A549 (cell line): ENCODE results near the gene NPY4R2. TPM values are rescaled to one million over a fixed set of nuclear protein-coding genes. Genes with fewer than 3 reads are reported as not detected.
"Not testable (repeated sequence)": the region's sequence is repeated elsewhere in the genome, so short reads cannot be mapped to it uniquely, and the experiment has no call there.

Experiments
- ATAC-seq, 2 experiments: fragments of 200-7000 bp in 1 of 2; fragments of >200 bp in 1 of 2; cut with Nextera tagmentation in 1 of 2; cut with Tn5 transposase in 1 of 2; 3 replicates each; pipeline versions ENCODE4 v1.8.0 to v1.9.1; 2018 to 2020; ENCODE audit warnings: mild to moderate bottlenecking in 1 of 2, moderate library complexity in 1 of 2
- CTCF ChIA-PET: fragments of 300-600 bp; sonication (Branson Sonifier 250); formaldehyde crosslinking; extraction: SDS; loops from one replicate; lab custom pipeline; 2021; ENCODE audit warnings: antibody characterized with exemption, inconsistent platforms; lab: Yijun Ruan, JAX
- POLR2A ChIA-PET: fragments of 350-600 bp; formaldehyde crosslinking; extraction: SDS; loops from one replicate; lab custom pipeline; 2021; ENCODE audit warnings: antibody characterized with exemption, inconsistent platforms; lab: Yijun Ruan, JAX
- DNase-seq, 2 experiments: peaks; one replicate each; pipeline versions ENCODE4 v3.0.0 to v3.0.0-alpha.2; 2011 to 2016; ENCODE audit warnings: low read depth in 1 of 2, low spot score in 1 of 2
- FAIRE-seq: peaks from 2 replicates; lab custom pipeline; 2011; peaks lifted over from hg19 to GRCh38; lab: Jason Lieb, UNC
- H3K27ac ChIP-seq, 2 experiments: fragments of >200 bp; sonication (Bioruptor Twin); formaldehyde crosslinking; 3 replicates each; pipeline ENCODE4 v1.5.1; 2016 to 2017
- H3K4me1 ChIP-seq: fragments of >200 bp; sonication (Bioruptor Twin); formaldehyde crosslinking; 3 replicates; pipeline ENCODE4 v1.6.1; 2016
- H3K4me2 ChIP-seq: fragments of >200 bp; sonication (Bioruptor Twin); formaldehyde crosslinking; 3 replicates; pipeline ENCODE4 v1.6.1; 2016
- H3K4me3 ChIP-seq: fragments of >200 bp; sonication (Bioruptor Twin); formaldehyde crosslinking; 3 replicates; pipeline ENCODE4 v1.5.1; 2016
- H3K9me3 ChIP-seq: fragments of >200 bp; sonication (Bioruptor Twin); formaldehyde crosslinking; 3 replicates; pipeline ENCODE4 v1.6.1; 2016
- WGBS: methylation state at CpG from one replicate; pipeline ENCODE4 v1.1.6; 2017; ENCODE audit errors: missing lambda C conversion rate; 5-methylcytosine and 5-hydroxymethylcytosine counted together
- polyA plus RNA-seq, 4 experiments: library from polyadenylated mRNA; depleted of rRNA in 3 of 4; stranded (reverse); fragments of >200 nt; fragmentation: RNase III in 1 of 4; extraction: RNeasy Plus Mini Kit Qiagen cat#74134 plus additional on column Dnase treatment in 1 of 4; gene quantifications; 2 replicates in 3 of 4; 3 replicates in 1 of 4; pipeline ENCODE4 v1.2.3, GENCODE V29; 2011 to 2017

NPY4R2 gene
- polyA plus RNA-seq, 2 of the 4 experiments (the other 2 are of a cell fraction), result 30.0 to 33.1 TPM

DNA sequence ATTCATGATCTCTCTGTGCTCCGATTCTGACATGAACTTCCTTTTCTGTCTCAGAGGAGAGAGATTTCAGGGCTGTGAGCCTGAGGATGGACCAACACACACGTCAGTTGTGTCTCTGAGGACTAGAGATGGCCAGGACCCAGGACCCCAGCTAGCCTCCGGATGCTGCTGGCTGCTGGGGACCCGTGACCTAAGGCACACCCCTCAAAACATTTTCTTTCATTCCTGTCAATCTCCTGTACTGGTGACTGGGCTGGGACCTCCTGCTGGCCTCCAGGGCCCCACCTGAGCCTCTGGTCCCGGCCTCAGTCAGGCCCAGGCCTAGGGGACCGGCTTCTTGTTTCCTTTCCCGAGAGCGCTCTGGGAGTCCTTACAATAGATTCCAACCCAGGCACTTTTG is 38.7 kb downstream of the NPY4R2 start:
- H3K9me3 ChIP-seq, CTCF ChIA-PET, H3K4me1 ChIP-seq, ATAC-seq, FAIRE-seq, POLR2A ChIA-PET, DNase-seq, H3K4me2 ChIP-seq, H3K27ac ChIP-seq, H3K4me3 ChIP-seq: not testable (repeated sequence)
- WGBS, result 94% methylated on average over 6 of the region's 8 CpGs

DNA sequence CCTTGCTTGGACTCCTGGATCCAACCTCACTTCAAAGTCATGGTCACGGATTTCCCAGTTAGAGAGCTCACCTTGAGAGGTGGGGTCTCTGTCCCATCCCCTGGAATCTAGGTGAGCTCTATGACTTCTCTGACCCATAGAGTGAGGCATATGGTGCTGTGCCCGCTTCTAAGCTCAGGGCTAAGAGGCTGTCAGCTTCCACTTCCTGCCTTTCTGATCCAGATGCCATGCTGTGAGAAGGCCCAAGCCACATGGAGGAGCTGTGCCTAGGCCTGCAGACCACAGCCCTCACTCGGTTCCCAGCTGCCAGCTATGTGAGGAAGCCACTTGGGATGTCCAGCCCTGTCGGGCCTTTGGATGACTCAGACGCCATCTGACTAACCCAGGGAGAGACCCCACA is 41.2 kb downstream of the NPY4R2 start:
- DNase-seq, FAIRE-seq, H3K4me1 ChIP-seq, CTCF ChIA-PET, H3K9me3 ChIP-seq, H3K4me3 ChIP-seq, POLR2A ChIA-PET, H3K4me2 ChIP-seq, H3K27ac ChIP-seq: not testable (repeated sequence)
- ATAC-seq, result peak in 1 of 2 experiments; percentile 23; a peak in 2 of 6 replicates
- 92% methylated on average over 2 of the region's 5 CpGs for WGBS

- ATAC-seq, POLR2A ChIA-PET, DNase-seq, H3K4me1 ChIP-seq, H3K4me3 ChIP-seq, FAIRE-seq, H3K4me2 ChIP-seq, H3K9me3 ChIP-seq, H3K27ac ChIP-seq, CTCF ChIA-PET: not testable (repeated sequence)
- no CpG with 5 or more reads among the region's 2 CpGs for WGBS
These were observed 42.2 kb downstream of the NPY4R2 start for GRCh38 chr10:47960699-47961098.

DNA sequence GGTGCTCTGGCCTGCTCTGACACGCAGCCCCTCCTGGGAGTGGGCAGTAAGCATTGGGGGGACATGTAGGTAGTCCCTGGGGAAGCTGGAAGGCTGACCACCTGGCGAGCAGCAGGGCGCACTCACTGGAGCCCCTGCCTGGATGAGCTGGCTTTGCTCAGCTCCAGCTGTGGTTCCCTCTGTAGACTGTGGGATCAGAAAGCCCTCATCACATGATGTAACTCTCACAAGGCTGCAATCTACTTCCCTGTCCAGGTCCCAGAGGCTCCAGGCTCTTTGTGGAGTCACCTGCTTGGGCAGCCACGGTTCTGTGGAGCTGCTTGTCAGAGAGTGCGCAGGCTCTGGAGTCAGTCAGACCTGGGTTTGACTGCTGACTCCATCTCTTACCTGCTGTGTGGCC is 44.3 kb downstream of the NPY4R2 start:
- WGBS, result no CpG with 5 or more reads among the region's 5 CpGs
- H3K4me2 ChIP-seq, H3K27ac ChIP-seq, H3K9me3 ChIP-seq, H3K4me1 ChIP-seq, DNase-seq, FAIRE-seq, POLR2A ChIA-PET, CTCF ChIA-PET, H3K4me3 ChIP-seq: not testable (repeated sequence)
- peak; percentile 18 to 30; a peak in 5 of 6 replicates for ATAC-seq

DNA sequence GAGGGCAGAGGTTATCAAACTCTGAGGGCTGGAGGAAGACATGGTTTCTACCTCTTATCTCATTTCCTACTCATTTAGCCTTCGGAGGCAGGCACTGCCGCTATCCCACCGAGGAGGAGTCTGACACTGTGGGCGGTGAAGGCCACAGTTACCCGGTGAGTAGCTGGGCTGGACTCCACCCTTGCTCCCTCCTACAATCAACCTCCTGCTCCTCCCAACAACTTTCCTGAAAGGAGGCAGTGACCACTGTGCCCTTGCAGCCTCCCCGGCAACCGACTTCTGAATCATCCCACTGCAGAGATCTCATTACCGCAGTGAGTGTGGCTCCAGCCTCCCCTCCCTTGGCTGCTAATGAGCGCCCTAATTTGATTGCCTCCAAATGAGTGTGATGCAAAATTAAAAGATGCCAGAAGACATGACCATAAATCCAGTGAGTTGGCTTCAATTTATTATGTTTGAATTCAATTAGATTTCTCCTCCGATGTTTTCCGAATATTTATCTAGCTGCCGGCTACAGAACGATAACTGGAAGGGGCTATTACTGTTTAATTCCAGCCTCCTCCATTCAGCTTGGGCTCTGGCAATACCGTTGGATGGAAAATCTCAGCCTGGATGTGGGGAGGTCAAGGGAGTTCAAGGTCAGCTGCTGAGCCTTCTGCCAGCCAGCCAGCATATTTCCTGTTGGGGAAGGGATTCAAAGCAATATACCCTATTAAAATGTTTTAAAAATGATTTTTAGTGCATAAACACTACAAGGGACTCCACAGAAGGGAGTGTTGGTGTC is 46.0 kb downstream of the NPY4R2 start:
- WGBS, result 60% methylated on average over 1 of the region's 14 CpGs
- FAIRE-seq, H3K4me1 ChIP-seq, H3K4me2 ChIP-seq, DNase-seq, H3K4me3 ChIP-seq, H3K27ac ChIP-seq, H3K9me3 ChIP-seq, POLR2A ChIA-PET, CTCF ChIA-PET: not testable (repeated sequence)
- peak; percentile 7 to 9; a peak in 2 of 6 replicates for ATAC-seq

DNA sequence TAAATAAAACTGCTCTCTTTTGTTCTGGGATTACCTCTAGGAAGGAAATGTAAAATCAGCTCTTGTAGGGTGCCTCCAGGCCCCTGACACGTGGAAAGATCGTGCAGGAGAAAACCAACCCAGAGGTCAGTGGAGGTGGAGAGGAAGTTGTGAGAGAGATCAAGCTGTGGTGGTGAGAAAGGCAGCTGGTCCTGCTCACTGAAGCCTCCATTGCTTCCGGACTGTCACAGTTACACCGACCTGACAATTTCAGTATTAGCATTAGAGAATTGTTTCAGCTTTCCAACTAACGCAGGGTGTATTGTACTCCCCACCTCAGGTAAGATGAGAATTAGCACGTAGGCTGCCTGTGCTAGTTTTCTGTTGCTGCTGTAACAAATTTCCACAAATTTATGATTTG is 50.5 kb downstream of the NPY4R2 start:
- H3K4me1 ChIP-seq, FAIRE-seq, POLR2A ChIA-PET, ATAC-seq, CTCF ChIA-PET, H3K27ac ChIP-seq, DNase-seq, H3K4me3 ChIP-seq, H3K4me2 ChIP-seq, H3K9me3 ChIP-seq: not testable (repeated sequence)
- 95% methylated on average over 6 of the region's 6 CpGs for WGBS

DNA sequence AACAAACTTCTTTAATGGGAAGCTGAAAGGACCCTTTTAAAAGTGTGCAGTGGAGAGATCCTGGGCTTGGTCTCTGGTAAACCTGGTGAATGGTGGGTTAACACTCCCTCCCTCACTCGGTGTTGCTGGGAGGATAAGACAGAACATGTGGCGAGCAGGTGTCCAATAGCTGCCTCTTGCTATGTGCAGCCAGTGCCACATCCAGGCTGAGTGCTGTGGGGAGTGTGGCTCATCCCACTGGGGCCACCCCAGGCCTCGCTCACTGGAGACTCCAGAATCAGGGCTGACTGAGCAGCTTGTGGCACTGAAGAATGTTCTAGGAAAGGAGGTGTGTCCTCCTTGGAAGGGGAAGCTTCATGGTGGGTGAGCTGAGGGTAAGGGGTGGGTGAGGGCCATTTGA is 51.6 kb downstream of the NPY4R2 start:
- DNase-seq, FAIRE-seq, POLR2A ChIA-PET, H3K9me3 ChIP-seq, H3K4me1 ChIP-seq, H3K4me2 ChIP-seq, H3K4me3 ChIP-seq: not testable (repeated sequence)
- 93% methylated on average over 3 of the region's 3 CpGs for WGBS
- CTCF ChIA-PET, result interaction anchor here (0.8 kb wide), 1 partner anchor 1425 kb away, joined by 3 read pairs; no protein-coding TSS in a partner anchor
- peak; percentile 12 to 39; a peak in 4 of 6 replicates for ATAC-seq
- H3K27ac ChIP-seq, result peak overlapping the region in 1 of 2 experiments; percentile 42; a peak in 1 of 6 replicates

DNA sequence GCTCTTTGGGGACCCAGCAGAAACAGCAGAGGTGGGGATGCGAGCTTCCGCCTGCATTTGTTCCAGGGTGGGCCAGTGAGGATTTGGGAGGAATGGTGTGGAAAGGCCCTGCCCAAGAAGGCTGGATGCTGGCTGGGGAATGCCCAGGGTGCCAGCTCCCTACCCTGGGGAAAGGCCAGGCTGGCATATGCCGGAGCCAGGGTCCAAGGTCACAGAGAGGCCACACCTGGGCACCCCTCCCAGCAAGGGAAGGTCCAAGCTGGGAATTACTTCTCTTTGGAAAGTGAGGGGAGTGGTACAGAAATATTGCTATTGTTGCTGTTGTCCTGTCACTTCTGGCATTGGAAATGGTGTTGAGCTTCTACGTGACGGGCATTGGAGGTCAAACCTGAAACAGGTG is 53.1 kb downstream of the NPY4R2 start:
- FAIRE-seq, POLR2A ChIA-PET, H3K4me1 ChIP-seq: not testable (repeated sequence)

DNA sequence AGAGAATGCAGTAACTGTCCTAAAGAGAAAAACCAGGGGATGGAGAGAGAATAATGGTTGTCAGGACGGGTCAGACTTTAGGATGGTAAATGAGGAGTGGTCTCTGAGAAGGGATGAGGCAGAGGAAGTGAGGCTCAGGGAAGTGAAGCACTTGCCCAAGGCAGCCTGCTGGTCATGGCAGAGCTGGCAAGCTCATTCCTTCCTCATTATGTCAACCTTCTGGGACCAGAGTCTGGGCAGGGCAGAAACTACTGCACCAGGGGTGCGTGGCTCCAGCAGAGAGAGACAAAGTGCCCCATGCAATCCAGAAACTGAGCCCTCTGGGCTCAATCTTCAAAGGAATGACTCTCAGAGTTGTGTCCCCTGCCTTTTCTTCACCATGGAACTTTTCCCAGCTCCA is 53.6 kb downstream of the NPY4R2 start:
- H3K4me2 ChIP-seq, FAIRE-seq, H3K27ac ChIP-seq, H3K9me3 ChIP-seq, H3K4me3 ChIP-seq, POLR2A ChIA-PET, DNase-seq, H3K4me1 ChIP-seq, CTCF ChIA-PET: not testable (repeated sequence)
- peak in 1 of 2 experiments; percentile 16; a peak in 2 of 6 replicates for ATAC-seq
- WGBS, result 100% methylated on average over 1 of the region's 2 CpGs

More for the DNA sequence above, 53.1 kb downstream of the NPY4R2 start:
- H3K27ac ChIP-seq, H3K4me3 ChIP-seq, CTCF ChIA-PET, H3K4me2 ChIP-seq, H3K9me3 ChIP-seq, ATAC-seq, DNase-seq: not testable (repeated sequence)
- no CpG with 5 or more reads among the region's 5 CpGs for WGBS
